Measurements from ENCODE around the gene DUSP22. TPM values are rescaled to one million over a fixed set of nuclear protein-coding genes. Genes with fewer than 3 reads are reported as not detected.

Gene DUSP22
- polyA plus RNA-seq, 4 donors = 18.8 to 40.0 (median 29.1) TPM

DNA sequence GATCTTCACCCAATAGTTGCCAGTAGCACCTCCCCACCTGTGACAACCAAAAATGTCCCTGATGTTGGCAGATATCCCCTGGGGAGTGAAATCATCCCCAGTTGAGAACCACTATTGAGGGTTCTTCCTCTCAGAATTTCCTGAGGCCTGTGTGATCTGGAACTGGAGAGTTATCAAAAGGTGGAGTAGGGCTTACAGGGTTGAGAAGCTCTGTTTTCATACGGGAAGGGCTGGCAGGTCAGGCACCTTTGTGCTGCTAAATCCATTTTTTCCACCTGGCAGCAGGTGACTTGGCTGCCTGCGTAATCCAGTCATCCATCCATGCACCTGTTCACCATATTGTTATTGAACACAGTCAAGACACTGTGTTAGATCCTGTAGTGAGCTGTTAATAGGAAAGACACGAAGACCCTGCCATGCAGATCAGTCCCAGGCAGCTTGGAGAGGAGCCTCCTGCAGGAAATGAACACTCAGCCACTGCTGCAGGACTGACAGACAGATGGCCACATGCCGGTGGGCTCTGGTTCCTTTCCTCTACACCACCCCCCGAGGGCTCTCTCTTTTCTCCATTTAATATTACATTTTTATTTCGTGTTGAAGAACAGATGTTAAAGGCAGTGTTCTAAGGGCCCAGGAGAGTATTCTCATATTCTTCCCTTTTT lies 5.4 kb downstream of the DUSP22 start:
- Histone ChIP-seq H3K4me3 (ENCODE audit: low read depth in 1 of 3, low read length in 3 of 3) (no peak overlapping the region), H3K27ac (ENCODE audit: low read depth in 1 of 3, low read length in 2 of 3) (peak overlapping the region in 1 of 3 donors; percentile 1), H3K27me3 (ENCODE audit: control insufficient read depth in 3 of 3, insufficient read depth in 3 of 3, low read length in 3 of 3) (no peaks in the 10 kb centered on the region), H3K36me3 (ENCODE audit: control insufficient read depth in 3 of 3, insufficient read depth in 2 of 3, low read depth in 1 of 3, low read length in 3 of 3) (peaks cover 0 to 10% (median 0%) of the 10 kb centered on the region in 3 donors), H3K9me3 (ENCODE audit: control insufficient read depth in 2 of 2, insufficient read depth in 1 of 2, low read depth in 1 of 2, low read length in 1 of 2) (no peaks in the 10 kb centered on the region), H3K4me1 (ENCODE audit: control insufficient read depth in 3 of 3, insufficient read depth in 2 of 3, low read depth in 1 of 3, low read length in 2 of 3) (peaks cover 0 to 12% (median 11%) of the 10 kb centered on the region in 3 donors)
- FAIRE-seq = no peak
- no peak for DNase-seq
- WGBS, 3 donors = 57 to 64% (median 62%) methylated on average over 6 of the region's 6 CpGs

DNA sequence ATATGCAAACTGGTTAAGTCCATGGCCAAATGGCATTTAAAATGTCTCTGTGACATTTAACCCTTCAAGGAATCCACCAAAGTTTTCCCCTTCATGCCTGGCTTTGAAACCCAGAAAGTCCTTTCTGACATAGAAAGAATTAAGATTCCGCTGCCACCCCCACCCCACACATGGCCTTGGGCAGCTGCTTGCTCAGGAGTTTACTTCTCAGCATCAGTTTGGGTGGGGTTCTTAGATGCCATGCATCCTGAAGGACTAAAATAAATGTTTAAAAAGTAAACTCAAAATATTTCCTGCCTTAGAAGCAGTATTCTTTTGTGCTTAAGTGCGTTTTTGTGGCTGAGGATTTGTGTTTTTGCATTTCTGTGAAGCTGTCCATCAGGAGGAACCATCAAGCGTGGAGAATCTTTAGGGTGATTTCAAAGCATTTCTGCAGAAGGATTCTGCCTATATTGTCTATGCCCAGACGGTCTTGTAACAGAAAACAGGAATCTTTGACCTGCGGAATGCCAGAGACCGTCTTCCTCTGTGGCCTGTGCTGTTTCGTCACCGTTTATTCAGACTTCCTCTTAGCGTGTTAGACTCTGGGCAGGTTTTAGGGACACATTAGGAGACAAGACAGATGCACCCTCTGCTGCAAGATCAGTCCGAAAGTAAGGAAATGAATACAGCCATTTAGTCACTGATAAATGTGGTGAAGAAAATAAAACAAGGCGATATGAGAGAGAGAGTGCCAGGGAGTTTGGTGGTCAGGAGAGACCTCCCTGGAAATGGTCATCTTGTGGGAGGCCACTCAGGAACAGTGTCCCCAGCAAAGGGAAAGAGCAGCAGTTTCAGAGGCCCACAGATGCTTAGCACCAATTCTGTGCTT lies 6.2 kb downstream of the DUSP22 start:
- Histone ChIP-seq H3K4me1 (ENCODE audit: control insufficient read depth in 3 of 3, insufficient read depth in 2 of 3, low read depth in 1 of 3, low read length in 2 of 3) (peaks cover 0 to 12% (median 6%) of the 10 kb centered on the region in 3 donors), H3K36me3 (ENCODE audit: control insufficient read depth in 3 of 3, insufficient read depth in 2 of 3, low read depth in 1 of 3, low read length in 3 of 3) (peaks cover 0 to 15% (median 0%) of the 10 kb centered on the region in 3 donors), H3K4me3 (ENCODE audit: low read depth in 1 of 3, low read length in 3 of 3) (no peak overlapping the region), H3K27ac (ENCODE audit: low read depth in 1 of 3, low read length in 2 of 3) (peak overlapping the region in 1 of 3 donors; percentile 64), H3K9me3 (ENCODE audit: control insufficient read depth in 2 of 2, insufficient read depth in 1 of 2, low read depth in 1 of 2, low read length in 1 of 2) (no peaks in the 10 kb centered on the region), H3K27me3 (ENCODE audit: control insufficient read depth in 3 of 3, insufficient read depth in 3 of 3, low read length in 3 of 3) (no peaks in the 10 kb centered on the region)
- DNase-seq (no peak), FAIRE-seq (no peak)
- 69 to 77% (median 70%) methylated on average over 11 of the region's 11 CpGs for WGBS, 3 donors

DNA sequence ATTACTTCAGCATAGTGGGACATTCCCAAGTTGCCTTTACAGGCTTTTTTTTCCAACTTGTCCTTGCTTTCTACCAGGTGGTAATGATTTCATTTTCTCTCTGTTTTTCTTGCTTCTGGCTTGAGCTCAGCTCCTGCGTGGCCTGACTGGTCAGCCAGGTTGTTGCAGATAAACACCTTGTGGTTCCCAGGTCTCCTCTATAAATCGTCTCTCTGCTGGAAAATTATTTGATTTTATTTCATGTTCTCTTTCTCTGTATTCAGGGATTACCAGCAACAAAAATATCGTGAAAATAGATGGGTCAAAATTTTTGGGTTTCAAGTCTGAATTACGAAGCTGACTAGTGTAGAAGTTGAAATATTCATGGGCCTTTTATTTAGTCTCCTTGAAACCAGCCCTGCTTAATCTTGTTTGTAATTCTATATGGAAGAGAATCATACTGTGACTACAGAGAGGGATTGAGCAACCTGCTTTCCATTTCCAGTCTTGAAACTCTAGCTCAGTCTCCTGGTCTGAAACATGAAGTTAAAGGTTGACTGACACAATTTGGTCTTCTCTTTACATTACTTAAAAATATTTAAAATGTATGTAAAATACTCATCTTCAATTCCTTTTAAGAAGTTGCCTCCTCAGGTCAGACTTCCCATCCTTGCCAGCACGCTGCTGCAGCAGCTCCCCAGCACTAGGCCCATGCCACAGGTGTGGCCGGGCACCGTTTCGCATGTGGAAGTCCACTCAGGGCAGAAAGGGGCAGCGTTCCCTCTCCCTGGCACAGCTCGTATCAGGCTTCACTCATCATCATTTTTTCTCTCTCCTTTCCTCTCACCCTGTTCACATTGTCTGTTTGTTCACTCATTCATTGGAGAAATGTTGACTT lies 7.1 kb downstream of the DUSP22 start:
- peak overlapping the region in 1 of 3 donors; percentile 64 for H3K27ac ChIP-seq (ENCODE audit: low read depth in 1 of 3, low read length in 2 of 3)

DNA sequence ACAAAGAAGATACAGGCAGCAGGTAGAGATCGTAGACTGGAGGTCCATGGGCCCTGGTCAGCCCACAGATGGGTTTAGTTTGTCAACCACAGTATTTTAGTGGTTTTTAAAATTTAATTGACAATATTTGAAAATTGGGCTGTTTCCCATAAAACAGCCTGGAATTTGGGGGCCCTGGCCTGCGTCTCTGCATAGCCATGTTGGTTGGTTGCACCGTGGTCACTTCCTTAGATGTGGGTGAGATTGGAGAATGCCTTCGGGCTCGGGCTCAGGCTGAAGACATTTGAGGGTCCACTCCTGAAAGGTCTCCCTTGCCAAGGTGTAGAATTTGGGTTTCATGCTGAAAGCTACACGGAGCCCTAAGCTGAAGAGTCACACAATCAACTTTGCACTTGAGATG lies 7.7 kb downstream of the DUSP22 start:
- no peaks in the 10 kb centered on the region for H3K9me3 ChIP-seq (ENCODE audit: control insufficient read depth in 2 of 2, insufficient read depth in 1 of 2, low read depth in 1 of 2, low read length in 1 of 2)
- no peak for FAIRE-seq
- no peaks in the 10 kb centered on the region for H3K27me3 ChIP-seq (ENCODE audit: control insufficient read depth in 3 of 3, insufficient read depth in 3 of 3, low read length in 3 of 3)
- 87 to 91% (median 88%) methylated on average over 6 of the region's 6 CpGs for WGBS, 3 donors
- H3K4me3 ChIP-seq (ENCODE audit: low read depth in 1 of 3, low read length in 3 of 3) = no peak overlapping the region
- H3K36me3 ChIP-seq (ENCODE audit: control insufficient read depth in 3 of 3, insufficient read depth in 2 of 3, low read depth in 1 of 3, low read length in 3 of 3) = peaks cover 0 to 20% (median 0%) of the 10 kb centered on the region in 3 donors
- no peak overlapping the region for H3K27ac ChIP-seq (ENCODE audit: low read depth in 1 of 3, low read length in 2 of 3)
- no peak for DNase-seq
- H3K4me1 ChIP-seq (ENCODE audit: control insufficient read depth in 3 of 3, insufficient read depth in 2 of 3, low read depth in 1 of 3, low read length in 2 of 3) = peaks cover 0 to 12% (median 12%) of the 10 kb centered on the region in 3 donors

More for the DNA sequence above, 7.1 kb downstream of the DUSP22 start:
- H3K9me3 ChIP-seq (ENCODE audit: control insufficient read depth in 2 of 2, insufficient read depth in 1 of 2, low read depth in 1 of 2, low read length in 1 of 2) = no peaks in the 10 kb centered on the region
- peaks cover 0 to 12% (median 5%) of the 10 kb centered on the region in 3 donors for H3K4me1 ChIP-seq (ENCODE audit: control insufficient read depth in 3 of 3, insufficient read depth in 2 of 3, low read depth in 1 of 3, low read length in 2 of 3)
- peaks cover 0 to 19% (median 0%) of the 10 kb centered on the region in 3 donors for H3K36me3 ChIP-seq (ENCODE audit: control insufficient read depth in 3 of 3, insufficient read depth in 2 of 3, low read depth in 1 of 3, low read length in 3 of 3)
- H3K27me3 ChIP-seq (ENCODE audit: control insufficient read depth in 3 of 3, insufficient read depth in 3 of 3, low read length in 3 of 3) = no peaks in the 10 kb centered on the region
- no peak overlapping the region for H3K4me3 ChIP-seq (ENCODE audit: low read depth in 1 of 3, low read length in 3 of 3)
- 70 to 77% (median 74%) methylated on average over 10 of the region's 10 CpGs for WGBS, 3 donors
- DNase-seq (no peak), FAIRE-seq (no peak)

DNA sequence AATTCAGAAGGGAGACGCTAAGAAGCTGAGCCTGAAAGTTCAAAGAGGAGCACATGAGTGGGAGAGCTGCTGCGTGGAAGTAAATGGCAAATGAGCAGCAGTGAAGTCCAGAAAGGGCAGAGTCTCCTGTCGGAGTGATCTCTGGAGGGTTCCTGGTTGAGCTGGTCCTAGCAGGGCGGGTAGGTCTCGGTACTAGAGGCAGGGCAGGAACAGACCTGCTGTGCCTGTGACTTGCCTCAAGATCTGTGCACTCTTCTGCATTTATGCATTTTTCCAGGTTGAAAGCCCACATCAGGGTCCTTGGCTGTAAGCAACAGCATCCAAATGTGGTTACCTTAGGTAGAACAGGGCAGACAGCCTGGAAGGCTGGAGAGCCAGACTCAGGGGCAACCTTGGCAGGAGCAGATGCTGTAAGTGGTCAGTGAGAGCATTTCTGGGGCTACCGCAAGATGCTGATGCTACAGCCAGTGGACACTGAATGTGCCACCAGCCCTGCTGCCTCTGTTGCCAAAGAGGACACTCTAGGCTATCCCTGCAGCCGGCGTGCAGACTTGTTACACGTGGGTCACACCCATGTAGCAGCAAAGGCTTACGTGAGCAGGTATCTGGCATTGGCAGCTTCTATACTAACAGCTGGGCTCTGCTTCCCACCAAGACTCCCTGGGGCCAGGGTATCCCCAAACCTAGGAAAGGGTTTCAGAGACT lies 8.4 kb downstream of the DUSP22 start:
- peaks cover 0 to 23% (median 0%) of the 10 kb centered on the region in 3 donors for H3K36me3 ChIP-seq (ENCODE audit: control insufficient read depth in 3 of 3, insufficient read depth in 2 of 3, low read depth in 1 of 3, low read length in 3 of 3)
- no peak overlapping the region for H3K4me3 ChIP-seq (ENCODE audit: low read depth in 1 of 3, low read length in 3 of 3)
- DNase-seq = no peak
- FAIRE-seq = no peak
- peaks cover 0 to 16% (median 12%) of the 10 kb centered on the region in 3 donors for H3K4me1 ChIP-seq (ENCODE audit: control insufficient read depth in 3 of 3, insufficient read depth in 2 of 3, low read depth in 1 of 3, low read length in 2 of 3)
- WGBS, 3 donors = 88 to 93% (median 89%) methylated on average over 10 of the region's 10 CpGs
- H3K9me3 ChIP-seq (ENCODE audit: control insufficient read depth in 2 of 2, insufficient read depth in 1 of 2, low read depth in 1 of 2, low read length in 1 of 2) = no peaks in the 10 kb centered on the region
- H3K27ac ChIP-seq (ENCODE audit: low read depth in 1 of 3, low read length in 2 of 3) = no peak overlapping the region
- no peaks in the 10 kb centered on the region for H3K27me3 ChIP-seq (ENCODE audit: control insufficient read depth in 3 of 3, insufficient read depth in 3 of 3, low read length in 3 of 3)

DNA sequence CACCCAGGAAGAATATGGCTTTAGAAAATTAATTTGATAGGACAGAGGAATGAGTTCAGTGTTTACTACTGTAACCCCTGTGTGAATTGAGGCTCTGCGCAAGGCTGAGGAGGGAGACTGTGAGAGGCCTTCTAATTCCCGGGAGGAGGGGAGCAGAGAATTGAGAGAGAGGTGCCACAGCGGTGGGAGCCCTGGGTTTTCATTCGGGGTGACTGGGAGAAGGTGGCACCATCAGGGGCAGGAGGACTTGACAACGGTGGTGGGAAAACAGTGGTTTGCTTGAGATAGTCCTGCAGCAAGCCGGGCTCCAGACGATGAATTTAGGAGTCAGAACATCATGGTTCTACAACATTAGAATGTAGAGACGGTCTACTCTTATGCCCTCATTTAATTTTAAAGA lies 9.2 kb downstream of the DUSP22 start:
- WGBS, 3 donors = 91 to 93% (median 91%) methylated on average over 8 of the region's 8 CpGs
- Histone ChIP-seq H3K9me3 (ENCODE audit: control insufficient read depth in 2 of 2, insufficient read depth in 1 of 2, low read depth in 1 of 2, low read length in 1 of 2) (no peaks in the 10 kb centered on the region), H3K4me3 (ENCODE audit: low read depth in 1 of 3, low read length in 3 of 3) (no peak overlapping the region), H3K27me3 (ENCODE audit: control insufficient read depth in 3 of 3, insufficient read depth in 3 of 3, low read length in 3 of 3) (no peaks in the 10 kb centered on the region), H3K36me3 (ENCODE audit: control insufficient read depth in 3 of 3, insufficient read depth in 2 of 3, low read depth in 1 of 3, low read length in 3 of 3) (peaks cover 0 to 23% (median 0%) of the 10 kb centered on the region in 3 donors), H3K4me1 (ENCODE audit: control insufficient read depth in 3 of 3, insufficient read depth in 2 of 3, low read depth in 1 of 3, low read length in 2 of 3) (peaks cover 0 to 19% (median 8%) of the 10 kb centered on the region in 3 donors), H3K27ac (ENCODE audit: low read depth in 1 of 3, low read length in 2 of 3) (no peak overlapping the region)
- FAIRE-seq (no peak), DNase-seq (no peak)

DNA sequence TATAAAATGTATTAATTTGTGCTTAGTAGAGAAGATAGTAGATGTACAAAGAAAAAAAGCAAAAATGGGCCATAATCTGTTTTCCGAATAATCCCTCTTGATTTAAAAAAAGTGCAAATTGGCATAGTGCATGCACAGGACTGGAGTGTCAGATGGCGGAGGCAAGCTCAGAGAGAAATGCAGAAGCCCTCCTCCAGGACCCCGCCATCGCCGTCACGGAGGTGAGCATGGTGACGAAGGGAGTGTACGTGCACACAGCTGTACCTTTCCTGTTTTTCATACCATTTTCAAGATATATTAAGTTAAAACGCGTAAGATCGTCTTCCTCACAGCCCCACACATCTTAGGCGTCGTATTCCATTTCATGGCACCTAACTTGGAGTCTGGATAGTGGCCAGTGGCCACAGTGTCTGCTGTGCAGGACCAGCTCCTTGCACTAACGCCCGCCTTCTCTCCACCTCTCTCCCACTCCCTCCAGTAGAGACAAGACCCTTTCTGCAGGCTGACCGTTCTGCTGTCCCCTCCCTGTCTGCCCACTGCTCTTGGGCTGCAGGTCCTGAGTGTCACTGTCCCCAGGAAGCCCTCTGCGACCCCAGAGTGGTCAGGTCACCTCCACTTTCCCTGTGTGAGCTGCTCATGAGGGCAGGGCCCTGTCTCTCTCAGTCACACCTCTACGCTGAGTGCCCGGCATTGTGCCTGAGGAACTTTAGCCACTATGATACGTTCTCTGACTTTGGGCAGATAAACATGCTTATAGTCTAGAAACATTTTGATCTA lies 9.8 kb downstream of the DUSP22 start:
- Histone ChIP-seq H3K27ac (ENCODE audit: low read depth in 1 of 3, low read length in 2 of 3) (no peak overlapping the region), H3K36me3 (ENCODE audit: control insufficient read depth in 3 of 3, insufficient read depth in 2 of 3, low read depth in 1 of 3, low read length in 3 of 3) (peaks cover 0 to 23% (median 0%) of the 10 kb centered on the region in 3 donors), H3K4me1 (ENCODE audit: control insufficient read depth in 3 of 3, insufficient read depth in 2 of 3, low read depth in 1 of 3, low read length in 2 of 3) (peaks cover 0 to 25% (median 12%) of the 10 kb centered on the region in 3 donors), H3K9me3 (ENCODE audit: control insufficient read depth in 2 of 2, insufficient read depth in 1 of 2, low read depth in 1 of 2, low read length in 1 of 2) (no peaks in the 10 kb centered on the region), H3K4me3 (ENCODE audit: low read depth in 1 of 3, low read length in 3 of 3) (no peak overlapping the region), H3K27me3 (ENCODE audit: control insufficient read depth in 3 of 3, insufficient read depth in 3 of 3, low read length in 3 of 3) (no peaks in the 10 kb centered on the region)
- WGBS, 3 donors = 91 to 94% (median 93%) methylated on average over 20 of the region's 20 CpGs
- DNase-seq (no peak), FAIRE-seq (no peak)

Data from small intestine (tissue), 7 donors.